ENCODE data around the gene EHBP1L1.

The EHBP1L1 gene

GRCh38 chr11:65630215-65630614 is 54.4 kb downstream of the EHBP1L1 start:
- TF ChIP-seq CTCF (IDR thresholded peaks at IDR 0.05), result no peak
- no peak for TF ChIP-seq ZFX (IDR thresholded peaks at IDR 0.05; ENCODE audit: borderline replicate concordance)
- no peak overlapping the region for H3K27ac ChIP-seq

- no peak overlapping the region for H3K27ac ChIP-seq
- TF ChIP-seq CTCF (IDR thresholded peaks at IDR 0.05), result no peak
- TF ChIP-seq ZFX (IDR thresholded peaks at IDR 0.05; ENCODE audit: borderline replicate concordance), result no peak
These were observed 57.7 kb downstream of the EHBP1L1 start for GRCh38 chr11:65633390-65634108.

- H3K27ac ChIP-seq, result no peak overlapping the region
- no peak for TF ChIP-seq CTCF (IDR thresholded peaks at IDR 0.05)
- no peak for TF ChIP-seq ZFX (IDR thresholded peaks at IDR 0.05; ENCODE audit: borderline replicate concordance)
These were observed 58.2 kb downstream of the EHBP1L1 start for GRCh38 chr11:65634109-65634436.

- TF ChIP-seq ZFX (IDR thresholded peaks at IDR 0.05; ENCODE audit: borderline replicate concordance), result no peak
- no peak for TF ChIP-seq CTCF (IDR thresholded peaks at IDR 0.05)
- H3K27ac ChIP-seq, result no peak overlapping the region
These were observed 58.6 kb downstream of the EHBP1L1 start for GRCh38 chr11:65634440-65634839.

- TF ChIP-seq ZFX (IDR thresholded peaks at IDR 0.05; ENCODE audit: borderline replicate concordance) (no peak), CTCF (IDR thresholded peaks at IDR 0.05) (no peak)
- no peak overlapping the region for H3K27ac ChIP-seq
These were observed 59.3 kb downstream of the EHBP1L1 start for GRCh38 chr11:65634905-65635731.

- TF ChIP-seq ZFX (IDR thresholded peaks at IDR 0.05; ENCODE audit: borderline replicate concordance) (no peak), CTCF (IDR thresholded peaks at IDR 0.05) (no peak)
- peak overlapping the region; percentile 76 for H3K27ac ChIP-seq
These were observed 60.5 kb downstream of the EHBP1L1 start for GRCh38 chr11:65636108-65637031.
